ENCODE data around the gene CACNA2D4.

CACNA2D4 gene

DNA sequence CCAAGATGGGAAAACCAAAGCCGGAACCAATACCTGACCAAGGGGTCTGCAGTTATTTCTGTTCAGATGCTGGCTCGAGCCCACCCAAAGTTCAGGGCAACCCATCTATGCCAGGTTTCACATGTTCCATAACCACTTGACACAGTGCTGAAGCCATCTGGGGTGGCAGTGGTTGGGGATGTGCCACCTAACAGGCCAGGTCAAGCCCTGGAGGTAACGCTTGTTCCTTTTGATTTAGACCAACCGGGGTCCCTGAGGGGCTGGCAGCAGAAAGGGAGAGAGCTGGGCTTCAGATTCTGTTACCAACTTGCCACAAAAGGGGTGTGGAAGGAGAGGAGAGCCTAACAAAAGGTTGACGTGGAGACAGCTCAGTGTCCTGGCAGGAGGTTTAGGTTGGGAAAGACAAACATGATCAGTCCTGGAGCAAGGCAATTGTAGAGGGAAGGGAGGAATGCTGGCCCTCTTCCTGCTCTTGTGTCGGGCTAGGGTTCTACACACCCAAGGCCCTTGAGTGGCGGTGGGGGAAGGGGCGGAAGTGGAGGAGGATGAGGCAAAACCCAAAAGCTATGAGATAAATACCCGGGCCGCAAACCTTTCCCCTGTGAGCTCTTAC lies 31.9 kb downstream of the CACNA2D4 start:
- DNase-seq (ENCODE audit: low read depth), result no peak

- no peak for DNase-seq (ENCODE audit: low read depth)
Observed at GRCh38 chr12:1885599-1886245, 32.7 kb downstream of the CACNA2D4 start.

DNA sequence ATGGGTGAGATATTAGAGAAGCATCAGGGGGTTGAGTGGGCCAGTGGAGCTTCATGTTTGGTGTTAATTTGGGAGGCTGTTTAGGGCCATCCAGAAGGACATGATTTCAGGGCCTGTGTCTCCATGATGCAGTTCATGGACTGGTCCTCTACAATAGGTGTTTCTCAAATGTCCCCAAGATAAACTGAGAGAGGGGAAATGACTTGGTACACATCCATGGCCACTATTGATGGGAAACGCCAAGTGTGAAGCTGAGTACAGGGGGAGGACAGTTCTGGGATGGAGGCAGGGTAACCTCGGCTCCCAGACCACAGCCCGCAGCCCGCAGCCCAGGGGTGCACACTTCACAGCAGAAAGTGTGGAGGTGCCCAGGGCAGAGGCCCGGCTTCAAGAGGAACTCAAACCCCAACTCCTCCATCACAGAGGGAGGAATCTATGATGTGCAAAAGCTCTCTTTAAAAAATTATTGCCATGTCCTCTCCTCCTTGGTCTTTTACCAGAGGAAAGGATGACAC lies 33.3 kb downstream of the CACNA2D4 start:
- DNase-seq (ENCODE audit: low read depth), result no peak

- no peak for DNase-seq (ENCODE audit: low read depth)
Observed at GRCh38 chr12:1884651-1885050, 33.8 kb downstream of the CACNA2D4 start.

- DNase-seq (ENCODE audit: low read depth), result no peak
Observed at GRCh38 chr12:1883513-1883912, 34.9 kb downstream of the CACNA2D4 start.

DNA sequence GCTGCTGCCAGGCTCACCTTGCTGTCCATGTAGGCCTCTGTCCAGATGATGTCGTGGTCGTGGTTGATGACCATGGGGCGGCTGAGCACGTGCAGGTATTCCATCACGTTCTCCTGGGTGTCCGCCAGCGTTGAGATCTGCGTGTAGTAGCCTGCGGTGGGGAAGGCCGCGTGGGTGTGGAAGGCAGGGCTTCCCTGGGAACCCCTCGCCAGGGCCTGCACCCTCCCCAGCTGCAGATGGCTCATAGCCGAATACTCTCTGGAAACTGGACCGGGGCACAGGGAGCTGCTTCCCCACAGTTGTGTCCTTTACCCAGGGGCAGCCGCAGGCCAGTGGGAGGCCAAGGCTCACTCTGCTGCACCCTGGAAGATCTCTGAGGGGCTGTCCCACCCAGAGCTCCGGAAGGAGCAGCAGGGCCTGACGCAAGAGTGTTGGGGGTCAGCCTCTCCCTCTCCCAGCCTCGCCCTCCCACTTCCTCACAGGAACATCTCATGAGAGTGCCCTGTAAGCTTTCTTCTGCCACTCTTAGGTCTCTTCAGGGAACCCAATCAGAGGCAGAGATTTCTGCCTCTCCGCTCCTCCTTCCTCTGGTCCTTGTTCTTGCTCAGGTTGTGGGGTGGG lies 35.5 kb downstream of the CACNA2D4 start:
- no peak for DNase-seq (ENCODE audit: low read depth)

DNA sequence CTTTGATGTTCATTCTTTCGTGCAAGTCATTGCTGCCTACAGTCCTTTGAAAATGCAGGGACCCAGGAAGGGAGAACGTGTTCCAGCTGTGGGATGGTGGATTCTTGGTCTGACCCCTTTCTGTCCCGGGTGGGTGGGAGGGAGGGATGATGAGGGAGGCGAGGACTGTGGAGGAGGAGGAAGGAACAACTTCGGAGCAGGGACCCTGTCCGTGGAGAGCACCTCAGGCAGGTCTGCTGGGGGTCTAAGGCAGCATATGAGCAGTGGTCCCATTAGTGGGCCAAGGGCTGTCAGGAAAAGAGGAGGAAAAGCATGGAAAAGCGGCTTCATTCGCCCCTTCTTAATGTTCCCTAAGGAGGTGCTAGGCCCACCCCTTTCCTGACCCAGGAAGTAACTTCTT lies 36.0 kb downstream of the CACNA2D4 start:
- DNase-seq (ENCODE audit: low read depth), result no peak

GRCh38 chr12:1881936-1882335 lies 36.5 kb downstream of the CACNA2D4 start:
- no peak for DNase-seq (ENCODE audit: low read depth)

DNA sequence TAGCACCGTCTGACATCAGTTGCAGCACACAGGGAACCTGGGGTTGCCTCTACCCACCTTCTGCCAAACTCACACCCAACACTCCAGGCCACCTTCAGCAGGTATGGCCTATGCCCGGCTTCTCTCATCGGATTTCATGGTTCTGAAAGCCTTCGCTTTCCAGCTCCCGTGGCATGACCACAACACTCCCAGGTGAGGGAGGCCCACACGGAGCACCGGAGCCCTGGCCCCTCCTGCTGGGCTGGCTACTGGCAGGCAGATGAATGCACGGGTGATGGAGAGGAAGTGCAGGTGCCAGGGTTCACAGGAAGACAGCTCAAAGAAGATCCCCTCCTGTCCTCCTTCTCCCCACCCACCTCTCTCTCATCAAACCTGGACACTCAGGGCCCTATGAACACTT lies 37.2 kb downstream of the CACNA2D4 start:
- DNase-seq (ENCODE audit: low read depth), result no peak

DNA sequence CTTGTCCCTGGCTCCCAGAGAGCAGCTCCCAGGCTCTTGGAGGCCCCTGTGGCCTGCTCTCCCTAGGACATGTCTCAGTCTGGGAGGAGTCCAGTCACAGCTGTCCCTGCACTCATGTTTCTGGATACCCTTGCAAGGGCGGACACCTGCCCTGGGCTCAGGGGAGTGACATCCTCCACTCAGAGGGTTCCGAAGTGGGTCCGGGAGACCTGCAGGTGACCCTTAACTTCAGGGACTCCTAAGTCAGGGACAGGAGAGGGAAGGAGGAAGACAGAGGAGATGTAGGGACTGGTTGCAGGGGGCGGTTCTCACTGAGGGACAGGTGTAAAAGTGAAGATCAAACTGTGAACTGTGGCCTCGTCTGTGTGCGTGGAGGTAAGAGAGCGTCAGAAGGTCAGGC lies 37.6 kb downstream of the CACNA2D4 start:
- DNase-seq (ENCODE audit: low read depth), result no peak

- no peak for DNase-seq (ENCODE audit: low read depth)
Observed at GRCh38 chr12:1880153-1880845, 38.2 kb downstream of the CACNA2D4 start.

DNA sequence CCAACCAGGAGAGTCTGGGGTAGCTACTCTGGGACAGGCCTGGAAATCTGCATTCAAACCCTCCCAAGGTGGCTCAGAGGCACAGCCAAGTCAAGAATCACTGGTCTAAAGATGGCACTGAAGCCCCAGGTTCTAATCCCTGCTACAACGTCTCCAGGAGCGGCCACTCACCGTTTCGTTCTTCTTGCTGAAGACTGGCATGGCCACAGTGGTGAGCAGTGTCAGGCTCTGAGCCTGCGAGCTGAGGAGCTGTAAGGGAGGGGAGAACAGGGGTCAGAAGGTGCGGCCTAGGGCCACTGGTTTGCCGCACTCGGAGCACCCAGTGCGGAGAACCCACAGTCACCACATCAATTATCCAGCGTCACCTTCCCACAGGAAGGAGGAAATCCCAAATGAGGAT lies 38.8 kb downstream of the CACNA2D4 start:
- no peak for DNase-seq (ENCODE audit: low read depth)

DNA sequence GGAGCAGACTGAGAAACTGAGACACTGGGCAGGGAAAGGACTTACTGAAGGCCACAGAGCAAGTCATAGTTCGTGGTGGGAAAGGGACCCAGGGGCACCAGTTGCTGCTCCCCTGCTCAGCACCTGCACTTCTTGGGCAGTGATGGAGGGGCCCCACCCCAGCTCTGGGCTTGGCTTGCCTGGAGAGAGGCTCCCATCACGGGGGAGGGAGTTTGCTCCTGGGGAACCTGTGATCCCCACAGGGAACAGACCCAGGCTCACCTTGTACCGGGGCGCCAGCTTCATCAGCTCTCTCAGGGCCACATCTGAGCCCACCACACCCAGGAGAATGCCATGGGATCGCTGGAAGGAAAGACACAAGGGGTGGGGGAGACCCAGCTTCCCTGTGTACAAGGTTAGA lies 39.8 kb downstream of the CACNA2D4 start:
- DNase-seq (ENCODE audit: low read depth), result no peak

DNA sequence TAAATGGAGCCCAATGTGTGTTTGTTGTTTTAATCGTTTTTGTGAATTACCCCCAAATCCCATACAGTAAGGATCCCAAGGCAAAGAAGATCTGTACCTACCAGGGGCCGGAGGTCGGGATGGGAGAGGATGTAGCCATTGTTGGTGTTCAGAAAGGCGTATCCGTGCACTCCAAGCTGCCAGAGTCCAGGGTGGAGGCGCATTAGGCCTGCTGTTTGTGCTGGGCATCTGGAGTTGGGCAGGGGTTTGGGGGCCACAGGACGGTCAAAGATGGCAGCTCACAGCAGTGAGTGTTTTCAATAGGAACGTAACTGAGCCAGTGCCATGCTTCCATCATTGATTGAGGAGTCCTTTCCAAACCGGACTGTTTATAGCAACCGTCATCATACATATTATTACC lies 40.2 kb downstream of the CACNA2D4 start:
- no peak for DNase-seq (ENCODE audit: low read depth)

GRCh38 chr12:1877169-1877878 lies 41.1 kb downstream of the CACNA2D4 start:
- DNase-seq (ENCODE audit: low read depth), result no peak

DNA sequence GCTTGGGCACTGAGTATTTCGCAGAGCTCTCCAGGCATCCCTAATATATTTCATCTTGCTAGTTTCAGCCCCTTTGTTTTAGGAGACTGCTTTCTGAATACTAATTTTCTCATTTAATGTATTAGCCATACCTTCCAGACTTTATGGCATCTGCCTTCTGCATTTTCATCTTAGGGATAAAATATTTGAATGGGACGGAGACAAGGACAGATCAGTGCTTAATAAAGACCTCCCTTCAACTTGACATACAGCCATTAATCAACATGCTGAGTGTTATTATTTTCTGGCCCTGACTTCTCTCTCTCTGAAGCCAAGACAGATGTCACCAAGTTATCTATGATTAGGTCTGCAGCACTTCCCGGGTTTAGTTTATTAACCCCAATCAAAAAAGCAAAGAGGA lies 42.4 kb downstream of the CACNA2D4 start:
- DNase-seq (ENCODE audit: low read depth), result no peak

DNA sequence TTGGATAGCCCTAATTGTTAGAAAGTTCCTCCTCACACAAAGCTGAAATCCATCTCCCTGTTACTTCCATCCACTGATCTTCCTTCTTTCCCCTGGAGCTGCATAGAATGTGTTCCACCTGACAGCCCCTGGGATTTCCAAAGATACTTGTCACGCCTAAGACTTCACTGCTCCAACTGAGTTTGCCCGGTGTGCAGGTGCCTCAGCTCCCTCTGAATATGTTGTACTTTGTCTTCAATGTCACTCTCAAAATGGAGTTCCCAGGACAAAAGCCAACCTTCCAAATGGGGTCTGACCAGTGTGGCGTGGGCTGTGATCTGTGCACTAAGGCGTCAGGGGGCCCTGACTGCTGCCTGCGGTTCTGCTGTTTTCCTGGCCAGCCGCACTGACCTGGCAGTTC lies 42.8 kb downstream of the CACNA2D4 start:
- DNase-seq (ENCODE audit: low read depth), result no peak

GRCh38 chr12:1873531-1874510 lies 44.6 kb downstream of the CACNA2D4 start:
- no peak for DNase-seq (ENCODE audit: low read depth)

DNA sequence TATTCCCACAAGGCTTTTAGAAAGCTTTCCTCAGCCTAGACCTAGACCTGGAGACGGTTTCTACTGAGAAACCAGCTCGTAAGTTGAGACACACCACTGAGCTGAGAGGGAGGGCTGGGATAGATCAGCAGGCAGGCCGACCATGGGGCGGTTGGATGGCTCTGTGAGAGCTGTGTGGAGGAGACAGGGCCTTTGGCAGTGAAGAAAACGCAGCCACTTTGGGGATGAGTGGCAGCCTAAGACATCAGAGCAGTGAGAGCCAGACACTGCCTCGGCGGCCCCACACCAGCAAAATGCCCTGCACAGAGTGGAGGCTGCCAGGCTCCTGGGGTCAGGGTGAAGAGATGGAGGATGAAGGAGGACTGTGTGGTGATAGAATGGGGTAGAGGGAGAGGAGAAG lies 46.0 kb downstream of the CACNA2D4 start:
- DNase-seq (ENCODE audit: low read depth), result no peak

DNA sequence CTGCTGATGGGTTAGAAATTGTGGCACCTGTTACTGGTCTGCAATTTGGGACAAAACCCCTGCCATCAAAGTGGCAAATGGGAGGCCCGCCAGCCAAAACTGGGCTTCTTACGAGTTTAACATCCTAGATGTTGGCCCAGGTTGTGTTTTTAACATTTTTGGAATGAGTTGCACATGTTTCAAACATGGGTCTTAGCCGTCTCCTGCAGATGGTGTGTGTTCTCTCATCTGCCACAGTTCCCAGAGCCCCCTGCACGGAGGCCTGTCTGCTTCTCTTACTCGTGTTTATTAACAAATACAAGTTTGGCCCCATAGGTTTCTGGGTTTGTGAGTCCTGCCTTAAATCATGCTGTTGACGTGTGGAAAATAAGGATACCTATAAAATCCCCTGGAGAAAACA lies 46.5 kb downstream of the CACNA2D4 start:
- DNase-seq (ENCODE audit: low read depth), result no peak
